NT2/D1 (cell line): ENCODE results near the gene GZF1.
"Not testable (repeated sequence)": the region's sequence is repeated elsewhere in the genome, so short reads cannot be mapped to it uniquely, and the experiment has no call there.

Source experiments
- SUZ12 ChIP-seq: IDR thresholded peaks from 2 replicates; pipeline ENCODE4 v1.6.1; 2011; ENCODE audit not compliant: insufficient read length, insufficient read depth; ENCODE audit errors: extremely low read depth
- YY1 ChIP-seq: IDR thresholded peaks from 2 replicates; pipeline ENCODE4 v1.6.1; 2011; ENCODE audit not compliant: insufficient read length, insufficient read depth
- ZNF274 ChIP-seq: IDR thresholded peaks from 2 replicates; pipeline ENCODE4 v1.6.1; 2011; ENCODE audit warnings: mild to moderate bottlenecking, low read depth, low read length

DNA sequence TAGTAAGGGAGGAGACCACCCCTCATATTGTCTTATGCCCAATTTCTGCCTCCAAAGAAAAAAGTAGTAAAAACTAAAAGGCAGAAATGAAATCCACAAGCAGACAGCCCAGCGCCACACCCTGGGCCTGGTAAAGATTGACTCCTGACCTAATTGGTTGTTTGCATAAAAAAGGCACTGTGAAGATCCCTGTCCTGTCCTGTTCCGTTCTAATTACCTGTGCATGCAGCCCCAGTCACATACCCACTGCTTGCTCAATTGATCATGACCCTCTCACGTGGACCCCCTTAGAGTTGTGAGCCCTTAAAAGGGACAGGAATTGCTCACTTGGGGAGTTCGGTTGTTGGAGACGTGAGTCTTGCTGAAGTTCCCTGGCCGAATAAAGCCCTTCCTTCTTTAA lies 13.5 kb upstream of the GZF1 start:
- TF ChIP-seq ZNF274, YY1, SUZ12: not testable (repeated sequence)
